HL-60 (cell line): ENCODE data around the gene TIE1. TPM values are rescaled to one million over a fixed set of nuclear protein-coding genes. Genes with fewer than 3 reads are reported as not detected.

Source experiments
- DNase-seq, 2 experiments: peaks; one replicate each; pipeline ENCODE4 v3.0.0-alpha.2; 2010 to 2020; ENCODE audit warnings: low read depth in 1 of 2, low spot score in 1 of 2
- H3K27ac ChIP-seq: fragments of 250-450 bp; sonication (Bioruptor Pico); replicated peaks from 2 replicates; pipeline ENCODE4 v1.5.1; 2020; ENCODE audit warnings: mild to moderate bottlenecking, moderate library complexity
- H3K27me3 ChIP-seq: fragments of 250-450 bp; sonication (Bioruptor Pico); 2 replicates; pipeline ENCODE4 v1.5.1; 2021; ENCODE audit warnings: mild to moderate bottlenecking, moderate library complexity; ENCODE audit not compliant: insufficient read depth, poor library complexity, severe bottlenecking
- H3K4me3 ChIP-seq: replicated peaks from 2 replicates; pipeline ENCODE4 v1.5.1; 2011; ENCODE audit warnings: mild to moderate bottlenecking, control low read depth, low read length; ENCODE audit not compliant: insufficient read depth
- CTCF ChIP-seq: IDR thresholded peaks from one replicate; pipeline ENCODE4 v1.5.1; 2011; ENCODE audit warnings: low read length, control low read depth, inconsistent platforms; ENCODE audit not compliant: insufficient read depth
- GABPA ChIP-seq: IDR thresholded peaks from 2 replicates; pipeline ENCODE4 v1.6.1; 2012; ENCODE audit warnings: low read depth
- POLR2AphosphoS5 ChIP-seq: IDR thresholded peaks from 2 replicates; pipeline ENCODE4 v1.6.1; 2012; ENCODE audit warnings: low read depth
- SPI1 ChIP-seq: IDR thresholded peaks from 2 replicates; pipeline ENCODE4 v1.6.1; 2012; ENCODE audit warnings: low read depth, mild to moderate bottlenecking, borderline replicate concordance
- microRNA-seq: library from miRNA; unstranded; fragments of <30 nt; microRNA quantifications from one replicate; pipeline ENCODE4, GENCODE V29; 2018
- TF ChIP-seq, protein P1 (sequence below): IDR thresholded peaks from 2 replicates; pipeline ENCODE4 v1.6.1; 2012; ENCODE audit warnings: low read depth; ENCODE audit not compliant: insufficient replicate concordance

TIE1 gene

GRCh38 chr1:43370564-43370963 lies 69.8 kb downstream of the TIE1 start:
- no peak overlapping the region for H3K27ac ChIP-seq
- TF ChIP-seq POLR2AphosphoS5 (no peak), SPI1 (no peak), GABPA (no peak), CTCF (no peak)
- TF ChIP-seq, protein P1, sequence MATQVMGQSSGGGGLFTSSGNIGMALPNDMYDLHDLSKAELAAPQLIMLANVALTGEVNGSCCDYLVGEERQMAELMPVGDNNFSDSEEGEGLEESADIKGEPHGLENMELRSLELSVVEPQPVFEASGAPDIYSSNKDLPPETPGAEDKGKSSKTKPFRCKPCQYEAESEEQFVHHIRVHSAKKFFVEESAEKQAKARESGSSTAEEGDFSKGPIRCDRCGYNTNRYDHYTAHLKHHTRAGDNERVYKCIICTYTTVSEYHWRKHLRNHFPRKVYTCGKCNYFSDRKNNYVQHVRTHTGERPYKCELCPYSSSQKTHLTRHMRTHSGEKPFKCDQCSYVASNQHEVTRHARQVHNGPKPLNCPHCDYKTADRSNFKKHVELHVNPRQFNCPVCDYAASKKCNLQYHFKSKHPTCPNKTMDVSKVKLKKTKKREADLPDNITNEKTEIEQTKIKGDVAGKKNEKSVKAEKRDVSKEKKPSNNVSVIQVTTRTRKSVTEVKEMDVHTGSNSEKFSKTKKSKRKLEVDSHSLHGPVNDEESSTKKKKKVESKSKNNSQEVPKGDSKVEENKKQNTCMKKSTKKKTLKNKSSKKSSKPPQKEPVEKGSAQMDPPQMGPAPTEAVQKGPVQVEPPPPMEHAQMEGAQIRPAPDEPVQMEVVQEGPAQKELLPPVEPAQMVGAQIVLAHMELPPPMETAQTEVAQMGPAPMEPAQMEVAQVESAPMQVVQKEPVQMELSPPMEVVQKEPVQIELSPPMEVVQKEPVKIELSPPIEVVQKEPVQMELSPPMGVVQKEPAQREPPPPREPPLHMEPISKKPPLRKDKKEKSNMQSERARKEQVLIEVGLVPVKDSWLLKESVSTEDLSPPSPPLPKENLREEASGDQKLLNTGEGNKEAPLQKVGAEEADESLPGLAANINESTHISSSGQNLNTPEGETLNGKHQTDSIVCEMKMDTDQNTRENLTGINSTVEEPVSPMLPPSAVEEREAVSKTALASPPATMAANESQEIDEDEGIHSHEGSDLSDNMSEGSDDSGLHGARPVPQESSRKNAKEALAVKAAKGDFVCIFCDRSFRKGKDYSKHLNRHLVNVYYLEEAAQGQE: no peak
- no peak overlapping the region for H3K4me3 ChIP-seq
- no peak for DNase-seq
- H3K27me3 ChIP-seq: no peaks in the 10 kb centered on the region

- H3K27me3 ChIP-seq: no peaks in the 10 kb centered on the region
- no peak overlapping the region for H3K4me3 ChIP-seq
- H3K27ac ChIP-seq: no peak overlapping the region
- no peak for DNase-seq
- TF ChIP-seq GABPA: no peak
- TF ChIP-seq, protein P1: no peak
- no peak for TF ChIP-seq CTCF
- no peak for TF ChIP-seq POLR2AphosphoS5
- TF ChIP-seq SPI1: no peak
Measured at GRCh38 chr1:43372172-43372571, 71.4 kb downstream of the TIE1 start.

Small RNAs within 50 kb of the gene (microRNA-seq; reads per million reads assigned to microRNA genes)
- not detected for gene MIR6734
